GM18858 (cell line): ENCODE data around the gene KRTAP12-3.
"Not testable (repeated sequence)": the region's sequence is repeated elsewhere in the genome, so short reads cannot be mapped to it uniquely, and the experiment has no call there.

ENCODE experiments used
- ATAC-seq: cut with Tn5 transposase; IDR thresholded peaks from one replicate; pipeline ENCODE4 v1.9.1; 2021; ENCODE audit not compliant: unreplicated experiment

The KRTAP12-3 gene

GRCh38 chr21:44627181-44627822, 30.4 kb upstream of the KRTAP12-3 start:
- ATAC-seq: not testable (repeated sequence)

- ATAC-seq: not testable (repeated sequence)
Measured at GRCh38 chr21:44627831-44628233, 29.9 kb upstream of the KRTAP12-3 start.

GRCh38 chr21:44628707-44629391, 28.9 kb upstream of the KRTAP12-3 start:
- ATAC-seq: no peak

DNA sequence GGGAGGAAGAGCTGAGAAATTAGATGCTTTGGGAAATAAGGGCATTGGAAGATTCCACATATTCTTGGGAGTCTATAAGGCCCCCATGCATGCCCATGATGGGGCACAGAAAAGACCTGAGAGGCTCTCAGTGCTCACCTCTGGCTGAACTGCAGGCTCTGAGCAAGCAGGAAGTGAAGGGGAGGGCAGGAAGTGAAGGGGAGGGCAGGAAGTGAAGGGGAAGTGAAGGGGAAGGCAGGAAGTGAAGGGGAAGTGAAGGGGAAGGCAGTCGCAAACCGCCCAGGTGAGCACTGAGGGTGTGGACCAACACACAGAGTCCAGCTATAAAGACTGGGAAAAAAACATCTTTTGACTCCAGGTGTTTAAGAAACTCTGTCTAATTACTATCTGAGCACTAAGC, 27.3 kb upstream of the KRTAP12-3 start:
- ATAC-seq: no peak

DNA sequence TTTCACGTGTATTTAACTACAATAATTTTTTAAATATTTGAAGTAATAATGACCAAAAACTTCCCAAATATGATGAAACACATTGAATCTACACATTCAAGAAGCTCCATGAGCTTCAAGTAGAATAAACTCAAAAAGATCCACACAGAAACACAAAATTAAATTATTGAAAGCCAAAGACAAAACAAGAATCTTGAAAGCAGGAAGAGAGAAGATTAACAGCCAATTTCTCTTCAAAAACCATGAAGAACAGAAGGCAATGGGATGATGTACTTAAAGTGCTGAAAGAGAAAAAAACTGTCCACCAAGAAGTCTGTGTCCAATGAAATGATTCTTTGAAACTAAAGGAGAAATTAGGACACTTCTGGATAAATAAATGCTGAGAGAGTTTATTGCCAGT, 25.7 kb upstream of the KRTAP12-3 start:
- ATAC-seq: no peak

DNA sequence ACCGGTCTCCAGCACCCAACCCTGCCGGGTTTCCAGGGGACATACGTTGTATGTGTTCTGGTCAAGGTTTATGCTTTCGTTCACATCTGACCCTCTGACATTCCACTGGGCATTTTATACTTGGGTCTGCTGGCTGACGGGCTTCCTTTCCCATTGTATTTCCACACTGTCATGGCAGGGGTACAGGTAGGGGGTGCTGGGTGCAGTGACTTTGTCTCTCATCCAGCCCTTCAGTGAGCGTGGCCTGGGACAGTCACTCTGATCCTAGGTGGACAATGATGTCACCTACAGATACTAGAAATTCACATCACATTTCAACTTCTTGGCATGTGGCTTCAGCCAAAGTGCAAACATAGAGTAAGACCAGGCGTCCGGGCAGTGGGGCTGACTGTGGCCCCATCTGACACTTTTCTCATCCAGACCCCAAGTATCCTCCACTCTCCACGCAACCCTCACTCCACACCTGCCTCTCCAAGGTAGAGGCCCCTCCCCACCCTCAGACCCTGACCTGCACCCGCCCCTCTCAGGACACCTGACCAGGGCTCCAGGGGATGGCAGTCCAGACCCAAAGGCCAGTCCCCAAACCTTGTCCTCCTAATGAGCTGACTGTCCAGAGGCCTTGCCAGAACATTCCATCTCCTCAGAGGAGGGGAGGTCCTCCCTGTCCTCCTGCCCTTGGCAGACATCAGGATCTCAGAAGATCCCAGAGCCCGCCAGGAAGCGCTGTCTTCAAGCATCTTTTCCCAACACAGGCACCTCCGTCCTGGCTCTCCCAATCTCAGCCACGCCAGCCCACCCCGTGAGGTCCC, 21.3 kb upstream of the KRTAP12-3 start:
- no peak for ATAC-seq

- no peak for ATAC-seq
Measured at GRCh38 chr21:44637018-44637850, 20.5 kb upstream of the KRTAP12-3 start, which contains the start of gene KRTAP10-10. Gene KRTAP10-10 (plus strand): TSS chr21:44637356. CDS start chr21:44637418, 62 bp downstream.

- ATAC-seq: not testable (repeated sequence)
Measured at GRCh38 chr21:44637851-44638348, 19.8 kb upstream of the KRTAP12-3 start.

GRCh38 chr21:44638506-44639330, 19.0 kb upstream of the KRTAP12-3 start:
- not testable (repeated sequence) for ATAC-seq

DNA sequence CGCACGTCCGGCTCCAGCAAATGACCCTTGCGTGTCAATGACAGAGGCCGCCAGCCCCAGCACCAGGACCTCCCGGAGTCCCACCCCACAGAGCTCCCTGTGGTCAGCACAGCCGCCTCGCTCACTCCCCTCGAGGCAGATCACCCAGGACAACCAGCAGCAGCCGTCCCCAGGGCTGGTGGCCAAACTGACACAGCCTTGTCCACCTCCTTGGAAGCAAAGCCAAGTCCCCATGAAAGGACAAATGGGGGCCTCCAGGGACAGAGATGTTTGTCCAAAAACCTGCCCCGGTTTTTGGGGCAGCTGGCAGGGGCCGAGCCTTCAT, 18.4 kb upstream of the KRTAP12-3 start:
- ATAC-seq: no peak

DNA sequence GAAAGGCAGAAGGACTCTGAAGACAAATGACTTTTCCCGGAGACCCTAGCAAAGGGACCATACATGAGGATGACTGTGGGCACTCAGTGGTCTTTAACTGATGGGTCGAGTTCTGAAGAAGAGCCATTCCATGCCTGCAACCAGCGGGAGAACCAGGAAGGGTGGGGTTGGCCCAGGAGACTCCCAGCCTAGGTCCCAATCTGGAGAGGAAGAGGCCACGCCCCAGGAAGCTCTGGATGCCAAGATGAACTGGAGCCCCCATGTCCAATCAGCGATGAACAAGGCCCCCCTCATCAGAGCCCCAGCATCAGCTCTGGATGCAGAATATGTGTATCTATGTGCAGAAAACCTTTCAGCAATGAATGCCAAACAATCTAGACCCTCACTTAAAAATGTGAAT, 17.0 kb upstream of the KRTAP12-3 start:
- no peak for ATAC-seq

DNA sequence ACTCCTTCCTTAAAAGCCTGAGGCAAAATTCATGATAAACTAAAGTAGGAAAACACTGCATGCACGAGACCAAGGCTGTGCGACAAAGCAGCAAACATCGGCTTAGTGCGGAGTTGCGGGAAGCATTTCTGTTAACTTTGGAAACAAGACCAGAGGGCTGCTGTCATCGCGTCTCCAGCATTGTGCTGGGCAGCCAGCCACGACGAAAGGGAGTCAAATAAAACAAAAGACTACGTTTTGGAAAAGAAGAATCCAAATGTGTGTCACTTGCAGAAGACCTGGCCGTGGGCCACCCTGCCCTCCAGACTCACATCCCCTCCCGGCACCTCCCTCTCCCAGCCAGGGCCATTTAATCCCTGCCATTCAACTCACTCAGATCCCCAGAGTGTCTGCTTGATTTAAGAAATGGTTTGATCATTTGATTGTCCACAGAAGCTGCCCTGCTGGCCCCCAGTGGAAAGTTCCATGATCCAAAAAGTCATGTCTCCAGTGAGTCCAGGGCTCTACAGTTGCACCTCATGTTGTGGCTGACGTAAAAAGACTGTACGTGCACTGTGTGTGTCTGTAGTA, 13.9 kb upstream of the KRTAP12-3 start:
- ATAC-seq: no peak

DNA sequence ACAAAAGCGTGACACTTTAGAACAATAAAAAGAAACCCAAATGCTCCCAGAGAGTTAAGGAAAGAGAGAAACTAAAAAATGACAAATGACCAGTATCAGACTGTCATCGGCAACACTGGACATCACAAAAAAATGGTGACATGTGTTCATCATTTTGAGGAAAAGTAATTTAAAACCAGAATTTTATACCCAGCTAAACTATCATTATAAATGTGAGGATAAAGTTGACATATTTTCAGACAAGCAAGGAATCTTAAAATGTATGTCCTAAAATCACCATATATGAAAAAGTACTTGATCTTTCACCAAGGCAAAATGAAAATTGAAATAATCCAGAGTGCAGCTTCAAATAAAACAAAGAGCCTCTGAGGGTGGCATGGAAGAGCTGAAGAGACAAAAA, 12.9 kb upstream of the KRTAP12-3 start:
- no peak for ATAC-seq

DNA sequence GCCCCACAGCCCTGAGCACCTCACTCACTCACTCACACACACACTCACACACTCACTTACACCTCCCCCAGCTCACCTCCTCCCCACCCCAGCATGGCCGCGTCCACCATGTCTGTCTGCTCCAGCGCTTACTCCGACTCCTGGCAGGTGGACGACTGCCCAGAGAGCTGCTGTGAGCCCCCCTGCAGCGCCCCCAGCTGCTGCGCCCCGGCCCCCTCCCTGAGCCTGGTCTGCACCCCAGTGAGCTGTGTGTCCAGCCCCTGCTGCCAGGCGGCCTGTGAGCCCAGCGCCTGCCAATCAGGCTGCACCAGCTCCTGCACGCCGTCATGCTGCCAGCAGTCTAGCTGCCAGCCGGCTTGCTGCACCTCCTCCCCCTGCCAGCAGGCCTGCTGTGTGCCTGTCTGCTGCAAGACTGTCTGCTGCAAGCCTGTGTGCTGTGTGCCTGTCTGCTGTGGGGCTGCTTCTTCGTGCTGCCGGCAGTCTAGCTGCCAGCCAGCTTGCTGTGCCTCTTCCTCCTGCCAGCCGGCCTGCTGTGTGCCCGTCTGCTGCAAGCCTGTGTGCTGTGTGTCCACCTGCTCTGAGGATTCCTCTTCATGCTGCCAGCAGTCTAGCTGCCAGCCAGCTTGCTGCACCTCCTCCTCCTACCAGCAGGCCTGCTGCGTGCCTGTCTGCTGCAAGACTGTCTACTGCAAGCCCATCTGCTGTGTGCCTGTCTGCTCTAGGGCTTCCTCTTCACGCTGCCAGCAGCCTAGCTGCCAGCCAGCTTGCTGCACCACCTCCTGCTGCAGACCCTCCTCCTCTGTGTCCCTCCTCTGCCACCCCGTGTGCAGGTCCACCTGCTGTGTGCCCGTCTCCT, 11.1 kb upstream of the KRTAP12-3 start, which contains the start of gene KRTAP10-11:
KRTAP10-11 (plus strand) TSS at position 49 of the 856 bp plus-strand sequence; CDS start at position 94, 45 bp downstream.
- not testable (repeated sequence) for ATAC-seq

- ATAC-seq: no peak
Measured at GRCh38 chr21:44647222-44647552, 10.5 kb upstream of the KRTAP12-3 start.

DNA sequence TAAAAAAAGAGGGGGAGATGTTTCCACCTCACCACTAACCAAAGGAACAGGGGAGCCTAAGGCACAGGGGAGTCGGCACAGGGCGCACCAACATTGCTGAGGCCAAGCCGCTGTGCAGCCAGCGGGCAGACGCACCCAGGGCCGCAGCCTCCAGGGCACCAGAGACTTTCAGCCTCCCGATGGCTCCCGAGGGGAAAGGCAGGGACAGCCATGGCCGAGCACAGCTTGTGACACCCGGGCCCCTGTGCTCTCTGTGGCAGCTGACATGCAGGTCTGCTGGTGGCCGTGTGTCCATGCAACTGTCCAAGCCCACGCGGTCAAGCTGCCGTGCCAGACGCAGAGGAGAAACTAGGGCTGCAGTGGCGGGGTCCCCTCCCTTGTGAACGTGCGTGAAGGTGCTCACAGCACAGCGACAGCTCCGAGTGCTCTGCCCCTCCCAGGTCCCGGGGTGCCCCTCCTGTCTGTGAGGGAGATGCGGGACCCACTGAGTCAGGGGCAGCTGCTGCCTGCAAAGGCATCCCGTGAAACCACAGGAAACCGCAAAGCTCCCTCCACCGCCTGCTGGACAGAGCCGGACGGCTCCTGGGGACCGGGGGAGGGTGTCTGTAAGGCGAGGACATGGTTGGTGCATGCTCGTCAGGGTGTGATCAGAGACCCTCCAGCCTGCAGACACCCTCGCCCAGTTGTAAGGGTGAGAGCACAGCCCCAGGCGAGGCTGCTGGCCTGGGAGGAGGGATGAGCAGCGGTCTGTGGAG, 9.0 kb upstream of the KRTAP12-3 start:
- no peak for ATAC-seq

GRCh38 chr21:44649521-44650100, 8.1 kb upstream of the KRTAP12-3 start:
- ATAC-seq: no peak
